ENCODE data around the gene GALNT18. TPM values are rescaled to one million over a fixed set of nuclear protein-coding genes. Genes with fewer than 3 reads are reported as not detected.

Gene GALNT18
- total RNA-seq, 1 donor from 2014 or later = 22.9 TPM

GRCh38 chr11:11433960-11434359 lies 187.8 kb downstream of the GALNT18 start:
- ATAC-seq (no peak), DNase-seq (ENCODE audit: missing footprints) (no peak)
- intact Hi-C loops (cut with DNase I) = no loop called here

DNA sequence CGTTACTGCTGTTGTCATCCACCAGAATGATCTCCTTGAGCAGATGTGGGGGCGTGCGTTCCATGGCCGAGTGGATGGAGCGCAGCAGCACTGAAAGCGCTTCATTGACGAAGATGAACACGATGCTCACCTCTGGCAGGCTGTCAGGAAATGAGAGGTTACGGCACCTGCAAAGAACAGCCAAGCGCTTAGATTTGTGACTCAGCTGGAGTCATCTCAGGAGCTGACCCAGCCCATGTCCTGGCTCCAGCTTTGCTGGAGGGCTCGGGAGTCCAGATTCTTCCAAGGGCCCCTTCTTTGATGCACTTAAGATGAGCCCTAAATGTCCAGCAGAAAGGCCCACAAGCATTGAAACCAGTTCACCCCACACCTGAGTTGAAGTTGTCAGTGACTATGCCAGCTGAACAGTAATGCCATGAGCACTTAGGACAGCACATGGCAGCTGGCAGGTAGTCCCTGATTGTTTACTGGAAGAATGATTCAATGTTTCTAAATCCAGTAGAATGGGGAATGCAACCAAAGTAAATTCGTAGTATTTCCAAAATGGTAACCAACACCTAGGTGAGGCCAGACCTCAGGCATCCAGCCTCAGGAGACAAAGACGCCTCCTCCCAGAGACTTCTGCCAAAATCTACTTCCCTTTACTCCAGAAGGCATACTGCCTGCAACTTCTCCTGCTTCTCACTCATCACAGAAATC lies 189.0 kb downstream of the GALNT18 start:
- DNase-seq (ENCODE audit: missing footprints) = no peak
- intact Hi-C loops (cut with DNase I) = no loop called here

DNA sequence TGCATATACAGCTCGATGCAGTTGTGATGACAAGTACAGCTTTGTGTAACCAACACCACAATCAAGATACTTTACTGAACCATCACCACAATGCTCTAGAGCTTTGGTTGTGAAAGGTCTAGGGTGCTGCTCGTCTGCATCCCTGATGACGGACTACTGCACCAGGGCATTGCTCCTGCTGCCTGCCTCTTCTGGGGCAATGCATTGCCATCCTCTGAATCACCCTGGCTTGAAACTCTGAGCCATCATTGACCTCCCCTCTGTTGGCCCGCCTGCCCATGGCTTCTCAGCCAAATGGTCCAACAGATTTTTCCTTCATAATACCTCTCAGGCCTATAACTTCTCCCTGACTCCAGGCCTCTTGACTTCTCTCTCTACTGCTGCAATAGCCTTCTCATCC lies 191.4 kb downstream of the GALNT18 start:
- intact Hi-C loops (cut with DNase I) = no loop called here
- ATAC-seq = no peak
- DNase-seq (ENCODE audit: missing footprints) = no peak

More for the DNA sequence above, 189.0 kb downstream of the GALNT18 start:
- ATAC-seq = no peak

- ATAC-seq (no peak), DNase-seq (ENCODE audit: missing footprints) (no peak)
- intact Hi-C loops (cut with DNase I) = no loop called here
These were observed 193.1 kb downstream of the GALNT18 start for GRCh38 chr11:11428714-11429113.

GRCh38 chr11:11427542-11427941 lies 194.3 kb downstream of the GALNT18 start:
- DNase-seq (ENCODE audit: missing footprints) (no peak), ATAC-seq (peak; percentile 43)
- intact Hi-C loops (cut with DNase I) = no loop called here

GRCh38 chr11:11427140-11427539 lies 194.7 kb downstream of the GALNT18 start:
- intact Hi-C loops (cut with DNase I) = no loop called here
- ATAC-seq (no peak), DNase-seq (ENCODE audit: missing footprints) (no peak)

- ATAC-seq (no peak), DNase-seq (ENCODE audit: missing footprints) (no peak)
- intact Hi-C loops (cut with DNase I) = no loop called here
These were observed 195.4 kb downstream of the GALNT18 start for GRCh38 chr11:11426226-11426952.

DNA sequence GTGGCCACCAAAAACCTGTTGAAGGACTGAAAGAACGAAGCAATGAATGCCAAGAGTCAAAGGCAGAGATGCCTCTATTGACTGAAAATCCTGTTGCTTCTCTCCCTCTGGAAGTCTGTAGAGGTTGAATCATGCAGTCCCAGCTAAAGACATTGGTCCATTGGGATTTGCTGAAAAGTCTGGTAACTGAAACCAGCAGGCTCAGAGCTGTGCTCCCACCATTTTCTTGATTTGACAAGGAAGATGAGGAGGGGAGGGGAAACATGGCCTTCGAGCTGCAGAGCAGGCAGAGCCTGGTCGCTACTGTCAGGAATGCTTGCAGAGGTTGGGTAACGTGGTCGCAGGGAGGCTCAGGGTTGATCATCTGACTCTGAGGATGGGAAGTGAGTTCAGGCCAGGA lies 196.0 kb downstream of the GALNT18 start:
- ATAC-seq (no peak), DNase-seq (ENCODE audit: missing footprints) (no peak)
- intact Hi-C loops (cut with DNase I) = no loop called here

DNA sequence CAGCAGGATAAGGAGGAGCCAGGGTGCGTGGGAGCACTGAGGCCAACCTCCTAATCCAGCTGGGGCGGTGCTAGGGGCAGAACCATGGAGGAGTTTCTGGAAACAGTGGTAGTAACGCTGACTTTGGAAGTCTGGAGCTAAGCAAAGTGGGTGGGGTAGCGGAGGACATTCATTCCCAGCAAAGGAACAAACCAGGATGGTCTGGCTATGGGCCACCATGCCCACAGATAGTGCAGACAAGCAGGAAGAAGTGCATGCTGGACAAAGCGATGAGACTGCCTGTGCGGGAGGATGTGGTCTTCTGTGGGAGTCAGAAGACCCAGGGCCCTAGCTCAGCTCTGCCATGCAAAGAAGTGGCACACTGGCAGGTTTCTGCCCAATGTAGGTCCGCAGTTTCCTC lies 197.1 kb downstream of the GALNT18 start:
- ATAC-seq = no peak
- intact Hi-C loops (cut with DNase I) = no loop called here
- no peak for DNase-seq (ENCODE audit: missing footprints)

DNA sequence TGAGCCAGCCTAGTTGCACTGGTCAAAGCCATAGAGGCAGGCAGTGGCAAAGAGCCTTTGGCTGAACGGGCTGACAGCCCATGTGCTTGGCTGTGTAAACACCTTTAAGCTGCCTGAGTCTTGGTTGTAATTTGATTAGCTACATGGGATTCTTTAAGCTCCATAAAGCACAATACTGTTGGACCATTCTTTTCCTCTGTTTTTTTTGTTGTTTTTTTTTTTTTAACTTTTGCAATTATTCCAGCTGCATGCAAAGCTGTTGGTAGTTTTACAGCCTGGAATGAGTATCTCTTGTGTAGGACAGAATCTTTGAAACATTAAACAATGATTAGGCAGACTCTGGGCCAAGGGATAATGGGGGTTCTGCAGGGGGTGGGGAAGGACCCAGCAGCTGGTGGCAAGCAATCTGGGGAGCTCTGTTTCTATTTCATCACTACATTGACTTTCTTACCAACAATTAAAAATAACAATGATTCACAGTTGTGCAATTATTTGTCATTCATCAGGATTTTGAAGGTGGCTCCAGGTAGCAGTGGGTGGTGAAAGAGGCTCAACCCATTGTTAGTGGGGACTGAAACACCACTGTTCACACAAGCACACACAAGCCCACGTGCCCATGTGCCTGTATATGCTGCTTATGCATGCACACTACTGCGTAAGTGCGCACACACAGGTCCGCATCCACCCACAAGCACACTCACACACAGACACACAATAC lies 199.2 kb downstream of the GALNT18 start:
- intact Hi-C loops (cut with DNase I) = no loop called here
- ATAC-seq = no peak
- DNase-seq (ENCODE audit: missing footprints) = no peak

DNA sequence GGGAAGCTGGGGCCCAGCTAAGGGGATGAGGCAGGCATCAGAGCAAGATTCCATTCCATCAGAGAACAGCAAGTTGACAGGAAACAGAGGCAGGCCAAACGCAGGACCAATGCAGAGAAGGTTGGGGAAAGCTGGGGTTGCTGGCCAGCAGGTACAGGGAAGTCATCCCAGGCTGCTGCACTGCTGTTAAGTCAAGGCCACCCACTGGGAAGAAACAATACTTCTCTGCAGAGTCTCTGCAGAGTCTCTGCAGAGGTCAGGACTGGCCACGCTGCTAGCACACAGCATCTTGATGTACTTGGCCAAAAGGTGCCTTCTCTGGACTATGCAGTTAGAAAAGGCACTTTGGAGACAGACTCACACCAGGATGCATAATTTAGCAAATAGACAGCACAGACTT lies 200.3 kb downstream of the GALNT18 start:
- no peak for ATAC-seq
- no peak for DNase-seq (ENCODE audit: missing footprints)
- intact Hi-C loops (cut with DNase I) = no loop called here

- intact Hi-C loops (cut with DNase I) = no loop called here
- DNase-seq (ENCODE audit: missing footprints) (no peak), ATAC-seq (no peak)
These were observed 200.9 kb downstream of the GALNT18 start for GRCh38 chr11:11420899-11421285.

GRCh38 chr11:11420191-11420898 lies 201.5 kb downstream of the GALNT18 start:
- no peak for ATAC-seq
- intact Hi-C loops (cut with DNase I) = no loop called here

GRCh38 chr11:11419747-11420146 lies 202.1 kb downstream of the GALNT18 start:
- ATAC-seq (no peak), DNase-seq (ENCODE audit: missing footprints) (no peak)
- intact Hi-C loops (cut with DNase I) = no loop called here

More at GRCh38 chr11:11420191-11420898, 201.5 kb downstream of the GALNT18 start:
- DNase-seq (ENCODE audit: missing footprints) = no peak

DNA sequence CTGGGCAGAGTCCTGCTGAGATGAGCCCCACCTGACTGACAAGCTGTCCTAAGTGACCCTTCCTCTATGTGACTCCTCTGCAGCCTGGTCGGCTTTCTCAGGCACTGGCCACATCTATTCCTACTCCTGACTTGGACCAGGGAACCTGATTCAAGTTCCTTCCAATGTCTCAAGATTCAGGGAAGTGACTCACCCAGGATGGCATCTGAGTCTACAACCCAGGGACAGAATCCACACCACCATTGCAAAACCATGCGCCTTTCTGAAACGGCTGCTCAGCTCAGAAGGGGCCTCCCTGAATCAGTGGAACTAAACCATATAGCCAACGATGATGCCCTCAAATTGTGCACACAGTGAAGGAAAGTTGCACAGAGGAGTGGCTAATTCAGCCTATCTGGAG lies 204.9 kb downstream of the GALNT18 start:
- ATAC-seq (no peak), DNase-seq (ENCODE audit: missing footprints) (no peak)
- intact Hi-C loops (cut with DNase I) = no loop called here

GRCh38 chr11:11416502-11416901 lies 205.3 kb downstream of the GALNT18 start:
- intact Hi-C loops (cut with DNase I) = no loop called here
- peak; percentile 35 for ATAC-seq
- no peak for DNase-seq (ENCODE audit: missing footprints)

- ATAC-seq (no peak), DNase-seq (ENCODE audit: missing footprints) (no peak)
- intact Hi-C loops (cut with DNase I) = no loop called here
These were observed 205.9 kb downstream of the GALNT18 start for GRCh38 chr11:11415901-11416300.

DNA sequence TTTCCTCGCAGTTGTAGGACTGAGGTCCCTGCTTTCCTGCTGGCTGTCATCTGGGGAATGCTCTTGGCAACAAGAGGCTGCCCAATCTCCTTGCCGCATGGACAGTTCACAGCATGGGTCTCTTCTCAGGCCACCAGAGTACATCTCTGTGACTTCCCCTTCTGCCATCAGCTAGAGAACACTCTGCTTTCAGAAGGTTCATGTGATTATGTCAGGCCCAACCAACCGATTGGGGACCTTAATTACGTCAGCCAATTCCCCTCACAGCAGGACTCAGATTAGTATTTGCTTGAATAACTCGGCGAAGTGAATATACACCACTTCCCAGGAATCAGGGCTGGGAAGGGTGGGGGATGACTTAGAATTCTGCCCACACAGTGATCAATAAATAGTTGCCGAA lies 206.8 kb downstream of the GALNT18 start:
- DNase-seq (ENCODE audit: missing footprints) (no peak), ATAC-seq (no peak)
- intact Hi-C loops (cut with DNase I) = no loop called here

DNA sequence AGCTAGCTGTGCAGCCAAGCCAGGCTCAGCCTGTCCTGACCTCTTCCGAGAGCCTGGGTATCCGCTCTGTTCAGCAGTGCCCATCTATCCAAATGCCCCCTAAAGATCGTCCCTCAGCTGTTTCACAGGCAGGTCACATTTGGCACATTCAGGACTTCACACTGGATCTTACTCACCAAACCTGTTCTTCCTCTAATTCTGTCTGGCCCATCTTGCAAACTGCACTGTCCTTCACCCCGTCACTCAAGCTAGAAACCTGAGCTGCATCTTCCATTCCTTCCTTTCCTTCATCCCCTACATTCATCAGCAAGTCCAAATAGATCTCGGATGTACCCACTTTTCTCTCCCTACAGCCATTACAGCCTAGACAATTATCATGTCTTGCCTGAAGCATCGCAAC lies 208.0 kb downstream of the GALNT18 start:
- intact Hi-C loops (cut with DNase I) = no loop called here
- DNase-seq (ENCODE audit: missing footprints) = no peak
- no peak for ATAC-seq

Measured in Right ventricle myocardium inferior (tissue), 1 donor.